Activated CD8-positive, alpha-beta T cell treated with anti-CD3 and anti-CD28 coated beads, Interleukin-2, amount 10 ng/mL, durations not matched to agents 7 days and 5 days (primary cell): ENCODE results near the gene ARFGAP3. TPM values are rescaled to one million over a fixed set of nuclear protein-coding genes. Genes with fewer than 3 reads are reported as not detected.

ENCODE experiments used
- ATAC-seq: fragments of 150-1000 bp; cut with Tn5 transposase; one replicate; pipeline ENCODE4 v1.10.0; 2021; ENCODE audit warnings: moderate library complexity
- CTCF ChIA-PET: fragments of 350-600 bp; sonication (Branson Sonifier 250); formaldehyde crosslinking; loops from one replicate; lab custom pipeline; 2021; ENCODE audit warnings: antibody characterized with exemption; lab: Charles Lee
- POLR2A ChIA-PET: fragments of 350-600 bp; sonication (Branson Sonifier 250); formaldehyde crosslinking; loops from one replicate; lab custom pipeline; 2021; ENCODE audit warnings: antibody characterized with exemption; lab: Charles Lee
- DNase-seq: peaks from one replicate; pipeline ENCODE4 v3.0.0-alpha.2; 2020
- H3K27ac Mint-ChIP-seq: one replicate; pipeline ENCODE4 v1.8.0; 2021; ENCODE audit warnings: mild to moderate bottlenecking, mixed read lengths
- H3K27me3 Mint-ChIP-seq: one replicate; pipeline ENCODE4 v1.8.0; 2021; ENCODE audit warnings: low read depth, mixed read lengths
- H3K36me3 Mint-ChIP-seq: one replicate; pipeline ENCODE4 v1.8.0; 2021; ENCODE audit warnings: low read depth, mixed read lengths
- H3K4me1 Mint-ChIP-seq: one replicate; pipeline ENCODE4 v1.8.0; 2021; ENCODE audit warnings: low read depth, mixed read lengths
- H3K4me3 Mint-ChIP-seq: one replicate; pipeline ENCODE4 v1.8.0; 2021; ENCODE audit warnings: mild to moderate bottlenecking, mixed read lengths
- H3K9me3 Mint-ChIP-seq: one replicate; pipeline ENCODE4 v1.8.0; 2022; ENCODE audit warnings: mixed read lengths; ENCODE audit not compliant: insufficient read depth
- total RNA-seq, 2 experiments: library from RNA; stranded (reverse); gene quantifications; one replicate each; pipeline ENCODE4 v1.2.3, GENCODE V29; 2021

Gene ARFGAP3
- total RNA-seq, 2 experiments from 2014 or later: 35.8 to 36.7 TPM

- Mint-ChIP-seq H3K9me3 (no peaks in the 10 kb centered on the region), H3K36me3 (peaks cover 12% of the 10 kb centered on the region), H3K4me1 (peaks cover 73% of the 10 kb centered on the region), H3K27me3 (no peaks in the 10 kb centered on the region), H3K27ac (peak overlapping the region; percentile 76), H3K4me3 (no peak overlapping the region)
- peak; percentile 48 for DNase-seq
- POLR2A ChIA-PET: interaction anchor here (1.3 kb wide), 1 partner anchor 37 kb away, joined by 3 read pairs; the partner anchor contains the start of gene ARFGAP3
- CTCF ChIA-PET: interaction anchor here (0.6 to 1.9 kb wide), 5 partner anchors 8 to 231 kb away, joined by 3 to 8 read pairs (median 6); no protein-coding TSS in a partner anchor
- peak; percentile 51 for ATAC-seq
These were observed 36.5 kb upstream of the ARFGAP3 start for GRCh38 chr22:42893371-42894150.

- POLR2A ChIA-PET: no interaction called here
- Mint-ChIP-seq H3K27ac (peak overlapping the region; percentile 39), H3K36me3 (peaks cover 15% of the 10 kb centered on the region), H3K9me3 (no peaks in the 10 kb centered on the region), H3K4me1 (peaks cover 80% of the 10 kb centered on the region), H3K27me3 (no peaks in the 10 kb centered on the region), H3K4me3 (no peak overlapping the region)
- CTCF ChIA-PET: interaction anchor here (0.6 to 1.9 kb wide), 5 partner anchors 9 to 230 kb away, joined by 3 to 8 read pairs (median 4); no protein-coding TSS in a partner anchor
- DNase-seq (no peak), ATAC-seq (no peak)
These were observed 35.7 kb upstream of the ARFGAP3 start for GRCh38 chr22:42892571-42893316.

- Mint-ChIP-seq H3K9me3 (no peaks in the 10 kb centered on the region), H3K27me3 (no peaks in the 10 kb centered on the region), H3K4me1 (peaks cover 80% of the 10 kb centered on the region), H3K4me3 (no peak overlapping the region), H3K27ac (peak overlapping the region; percentile 39), H3K36me3 (peaks cover 15% of the 10 kb centered on the region)
- POLR2A ChIA-PET: no interaction called here
- DNase-seq (no peak), ATAC-seq (no peak)
- CTCF ChIA-PET: interaction anchor here (0.8 to 1.9 kb wide), 3 partner anchors 10 to 38 kb away, joined by 3 to 8 read pairs (median 7); no protein-coding TSS in a partner anchor
These were observed 35.1 kb upstream of the ARFGAP3 start for GRCh38 chr22:42892156-42892555.

- ChIA-PET CTCF (interaction anchor here (1.9 kb wide), 1 partner anchor 24 kb away, joined by 8 read pairs; no protein-coding TSS in a partner anchor), POLR2A (no interaction called here)
- DNase-seq: no peak
- H3K9me3 Mint-ChIP-seq: no peaks in the 10 kb centered on the region
- H3K27ac Mint-ChIP-seq: peak overlapping the region; percentile 39
- H3K36me3 Mint-ChIP-seq: peaks cover 15% of the 10 kb centered on the region
- peaks cover 80% of the 10 kb centered on the region for H3K4me1 Mint-ChIP-seq
- H3K4me3 Mint-ChIP-seq: no peak overlapping the region
- no peak for ATAC-seq
- no peaks in the 10 kb centered on the region for H3K27me3 Mint-ChIP-seq
These were observed 34.6 kb upstream of the ARFGAP3 start for GRCh38 chr22:42891696-42892095.

GRCh38 chr22:42891008-42891407 lies 33.9 kb upstream of the ARFGAP3 start:
- H3K27me3 Mint-ChIP-seq: no peaks in the 10 kb centered on the region
- ATAC-seq: no peak
- H3K27ac Mint-ChIP-seq: peak overlapping the region; percentile 70
- peaks cover 15% of the 10 kb centered on the region for H3K36me3 Mint-ChIP-seq
- CTCF ChIA-PET: no interaction called here
- no peaks in the 10 kb centered on the region for H3K9me3 Mint-ChIP-seq
- H3K4me1 Mint-ChIP-seq: peaks cover 73% of the 10 kb centered on the region
- DNase-seq: no peak
- POLR2A ChIA-PET: no interaction called here
- no peak overlapping the region for H3K4me3 Mint-ChIP-seq

DNA sequence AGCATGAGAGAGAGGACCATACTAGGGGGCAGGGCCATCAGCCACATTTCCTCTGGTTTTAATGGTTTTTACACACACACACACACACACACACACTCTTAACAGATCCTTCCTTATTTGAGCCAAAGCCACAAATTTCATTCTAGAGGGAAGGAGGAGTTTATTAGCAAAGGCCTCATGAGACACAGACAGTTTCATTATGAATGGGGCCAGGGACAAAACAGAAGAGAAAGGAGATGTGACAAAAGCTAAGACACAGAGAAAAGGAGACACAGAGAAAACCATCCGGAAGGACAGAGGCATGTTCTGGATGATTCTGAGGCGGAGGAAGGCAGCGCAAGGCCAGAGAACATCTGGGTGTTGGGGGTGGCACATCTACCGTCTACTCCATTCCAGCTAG lies 32.2 kb upstream of the ARFGAP3 start:
- peak overlapping the region; percentile 82 for H3K27ac Mint-ChIP-seq
- H3K9me3 Mint-ChIP-seq: no peaks in the 10 kb centered on the region
- H3K36me3 Mint-ChIP-seq: peaks cover 19% of the 10 kb centered on the region
- ChIA-PET POLR2A (no interaction called here), CTCF (interaction anchor here (0.8 kb wide), 1 partner anchor 12 kb away, joined by 3 read pairs; no protein-coding TSS in a partner anchor)
- peak overlapping the region; percentile 12 for H3K4me3 Mint-ChIP-seq
- peaks cover 56% of the 10 kb centered on the region for H3K4me1 Mint-ChIP-seq
- DNase-seq: no peak
- ATAC-seq: no peak
- no peaks in the 10 kb centered on the region for H3K27me3 Mint-ChIP-seq

- DNase-seq: no peak
- ATAC-seq: no peak
- Mint-ChIP-seq H3K27ac (peak overlapping the region; percentile 50), H3K4me1 (peaks cover 42% of the 10 kb centered on the region), H3K9me3 (no peaks in the 10 kb centered on the region), H3K36me3 (peaks cover 23% of the 10 kb centered on the region), H3K27me3 (no peaks in the 10 kb centered on the region), H3K4me3 (no peak overlapping the region)
- ChIA-PET CTCF (interaction anchor here (1.5 kb wide), 1 partner anchor 146 kb away, joined by 4 read pairs; no protein-coding TSS in a partner anchor), POLR2A (no interaction called here)
These were observed 30.7 kb upstream of the ARFGAP3 start for GRCh38 chr22:42887523-42888507.

GRCh38 chr22:42887120-42887519 lies 30.0 kb upstream of the ARFGAP3 start:
- Mint-ChIP-seq H3K4me1 (peaks cover 36% of the 10 kb centered on the region), H3K4me3 (no peak overlapping the region), H3K27me3 (no peaks in the 10 kb centered on the region), H3K9me3 (no peaks in the 10 kb centered on the region), H3K36me3 (peaks cover 24% of the 10 kb centered on the region), H3K27ac (no peak overlapping the region)
- no peak for DNase-seq
- ATAC-seq: no peak
- POLR2A ChIA-PET: no interaction called here
- CTCF ChIA-PET: no interaction called here

GRCh38 chr22:42885446-42885845 lies 28.4 kb upstream of the ARFGAP3 start:
- no peak for DNase-seq
- H3K4me1 Mint-ChIP-seq: peaks cover 25% of the 10 kb centered on the region
- no peaks in the 10 kb centered on the region for H3K27me3 Mint-ChIP-seq
- H3K4me3 Mint-ChIP-seq: no peak overlapping the region
- ATAC-seq: no peak
- CTCF ChIA-PET: no interaction called here
- H3K36me3 Mint-ChIP-seq: peaks cover 18% of the 10 kb centered on the region
- H3K27ac Mint-ChIP-seq: no peak overlapping the region
- H3K9me3 Mint-ChIP-seq: no peaks in the 10 kb centered on the region
- POLR2A ChIA-PET: no interaction called here

GRCh38 chr22:42884616-42885375 lies 27.7 kb upstream of the ARFGAP3 start:
- H3K4me1 Mint-ChIP-seq: peaks cover 21% of the 10 kb centered on the region
- H3K27me3 Mint-ChIP-seq: no peaks in the 10 kb centered on the region
- DNase-seq: no peak
- H3K4me3 Mint-ChIP-seq: no peak overlapping the region
- CTCF ChIA-PET: no interaction called here
- no peak for ATAC-seq
- POLR2A ChIA-PET: no interaction called here
- no peaks in the 10 kb centered on the region for H3K9me3 Mint-ChIP-seq
- H3K36me3 Mint-ChIP-seq: peaks cover 18% of the 10 kb centered on the region
- H3K27ac Mint-ChIP-seq: peak overlapping the region; percentile 52
